OCI-LY7 (cell line): Measurements from ENCODE around the gene FAP. TPM values are rescaled to one million over a fixed set of nuclear protein-coding genes. Genes with fewer than 3 reads are reported as not detected.

Experiments used
- BruUV-seq: library from RNA; stranded (reverse); fragments of 400-500 nt; replicated peaks from 2 replicates; lab custom pipeline; 2021; lab: Mats Ljungman, UMichigan
- CTCF ChIA-PET: fragments of 300-600 bp; sonication (Branson Sonifier 250); formaldehyde crosslinking; loops from one replicate; lab custom pipeline; 2022; ENCODE audit warnings: antibody characterized with exemption; ENCODE audit not compliant: unreplicated experiment; lab: Charles Lee
- POLR2A ChIA-PET: fragments of 300-600 bp; sonication (Branson Sonifier 250); formaldehyde crosslinking; loops from one replicate; lab custom pipeline; 2022; ENCODE audit warnings: antibody characterized with exemption; lab: Charles Lee
- DNase-seq: peaks from one replicate; pipeline ENCODE4 v3.0.0-alpha.2; 2015; ENCODE audit warnings: low spot score
- H2AFZ ChIP-seq: fragments of 200-600 bp; sonication (generic), shearing (Covaris generic); 2 replicates; pipeline ENCODE4 v1.6.1; 2014; ENCODE audit warnings: mild to moderate bottlenecking, antibody characterized with exemption, low read length, moderate library complexity
- H3K27ac ChIP-seq: fragments of 200-600 bp; sonication (generic); 2 replicates; pipeline ENCODE4 v1.5.1; 2014; ENCODE audit warnings: mixed run types, low read depth, mild to moderate bottlenecking, moderate library complexity, low read length, inconsistent platforms; ENCODE audit not compliant: poor library complexity, severe bottlenecking
- H3K36me3 ChIP-seq: fragments of 200-600 bp; sonication (generic); 2 replicates; pipeline ENCODE4 v1.6.1; 2014; ENCODE audit warnings: mild to moderate bottlenecking, antibody characterized with exemption, low read length, moderate library complexity, mixed read lengths; ENCODE audit not compliant: insufficient read depth
- H3K4me1 ChIP-seq: fragments of 200-600 bp; sonication (generic); 2 replicates; pipeline ENCODE4 v1.5.1; 2014; ENCODE audit warnings: mild to moderate bottlenecking, low read length; ENCODE audit not compliant: insufficient read depth, poor library complexity, severe bottlenecking
- H3K4me2 ChIP-seq: fragments of 200-600 bp; sonication (generic); 2 replicates; pipeline ENCODE4 v1.6.1; 2014; ENCODE audit warnings: mild to moderate bottlenecking, low read length
- H3K4me3 ChIP-seq: fragments of 200-600 bp; sonication (generic); 2 replicates; pipeline ENCODE4 v1.5.1; 2014; ENCODE audit warnings: mild to moderate bottlenecking, low read depth, low read length; ENCODE audit not compliant: poor library complexity, severe bottlenecking
- H3K79me2 ChIP-seq: fragments of 200-600 bp; sonication (generic); 2 replicates; pipeline ENCODE4 v1.6.1; 2016; ENCODE audit warnings: low read depth, mild to moderate bottlenecking, low read length, moderate library complexity, mixed read lengths; ENCODE audit not compliant: insufficient read depth
- H3K9me2 ChIP-seq: fragments of 200-600 bp; sonication (generic); 2 replicates; pipeline ENCODE4 v1.6.1; 2016; ENCODE audit warnings: mild to moderate bottlenecking, low read length, mixed read lengths; ENCODE audit not compliant: insufficient read depth
- H3K9me3 ChIP-seq: fragments of 200-600 bp; sonication (generic); 2 replicates; pipeline ENCODE4 v1.6.1; 2014; ENCODE audit warnings: mild to moderate bottlenecking, mixed run types, low read length, mixed read lengths
- H4K20me1 ChIP-seq: fragments of 200-600 bp; sonication (generic); 2 replicates; pipeline ENCODE4 v1.6.1; 2014; ENCODE audit warnings: mild to moderate bottlenecking, antibody characterized with exemption, low read length, moderate library complexity, mixed read lengths; ENCODE audit not compliant: insufficient read depth
- EZH2phosphoT487 ChIP-seq: fragments of 200-600 bp; sonication (generic); IDR thresholded peaks from 2 replicates; pipeline ENCODE4 v1.6.1; 2018; ENCODE audit warnings: low read depth, borderline replicate concordance, mild to moderate bottlenecking, mixed run types, antibody characterized with exemption, low read length, moderate library complexity, mixed read lengths
- intact Hi-C: fragments of 100-400 bp; cut with micrococcal nuclease; formaldehyde crosslinking; loops from one replicate; pipeline ENCODE4 v1.10.0; 2022; ENCODE audit not compliant: unreplicated experiment
- total RNA-seq, 2 experiments: library from RNA; depleted of rRNA in 1 of 2; stranded (reverse); fragments of >200 nt in 1 of 2; shearing (Covaris generic) in 1 of 2; gene quantifications; 2 replicates each; pipeline ENCODE4 v1.2.3, GENCODE V29; 2014 to 2022
- TF ChIP-seq, protein P1 (sequence below): fragments of 200-600 bp; sonication (generic); conservative IDR thresholded peaks from 2 replicates; pipeline ENCODE4 v1.5.1; 2014; ENCODE audit warnings: mild to moderate bottlenecking, antibody characterized with exemption, low read length, moderate library complexity, mixed read lengths

FAP gene
- total RNA-seq, 2 experiments from 2014 or later, result not detected

- H3K27ac ChIP-seq, result no peak overlapping the region
- CTCF ChIA-PET, result no interaction called here
- BruUV-seq, result no TSS peak
Observed at GRCh38 chr2:162143969-162144368, 99.3 kb downstream of the FAP start.

DNA sequence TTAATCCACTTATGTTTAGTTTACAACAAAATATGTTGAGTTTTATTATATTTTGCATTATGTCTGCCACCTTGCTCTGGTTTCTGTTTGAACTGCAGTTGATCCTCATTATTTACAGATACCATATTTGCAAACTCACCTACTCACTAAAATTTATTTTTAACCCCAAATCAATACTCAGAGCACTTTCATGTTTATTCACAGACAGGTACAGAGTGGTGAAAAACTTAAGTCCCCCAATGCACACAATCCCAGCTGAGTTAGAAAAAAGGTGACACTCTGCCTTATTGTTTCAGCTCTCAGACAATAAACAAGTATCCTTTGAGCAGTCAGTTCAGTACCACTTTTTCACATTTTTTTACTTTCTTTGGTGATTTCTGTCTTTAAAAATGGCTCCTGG is 104.9 kb downstream of the FAP start:
- no peak overlapping the region for H3K4me2 ChIP-seq
- TF ChIP-seq EZH2phosphoT487, result no peak
- TF ChIP-seq, protein P1, sequence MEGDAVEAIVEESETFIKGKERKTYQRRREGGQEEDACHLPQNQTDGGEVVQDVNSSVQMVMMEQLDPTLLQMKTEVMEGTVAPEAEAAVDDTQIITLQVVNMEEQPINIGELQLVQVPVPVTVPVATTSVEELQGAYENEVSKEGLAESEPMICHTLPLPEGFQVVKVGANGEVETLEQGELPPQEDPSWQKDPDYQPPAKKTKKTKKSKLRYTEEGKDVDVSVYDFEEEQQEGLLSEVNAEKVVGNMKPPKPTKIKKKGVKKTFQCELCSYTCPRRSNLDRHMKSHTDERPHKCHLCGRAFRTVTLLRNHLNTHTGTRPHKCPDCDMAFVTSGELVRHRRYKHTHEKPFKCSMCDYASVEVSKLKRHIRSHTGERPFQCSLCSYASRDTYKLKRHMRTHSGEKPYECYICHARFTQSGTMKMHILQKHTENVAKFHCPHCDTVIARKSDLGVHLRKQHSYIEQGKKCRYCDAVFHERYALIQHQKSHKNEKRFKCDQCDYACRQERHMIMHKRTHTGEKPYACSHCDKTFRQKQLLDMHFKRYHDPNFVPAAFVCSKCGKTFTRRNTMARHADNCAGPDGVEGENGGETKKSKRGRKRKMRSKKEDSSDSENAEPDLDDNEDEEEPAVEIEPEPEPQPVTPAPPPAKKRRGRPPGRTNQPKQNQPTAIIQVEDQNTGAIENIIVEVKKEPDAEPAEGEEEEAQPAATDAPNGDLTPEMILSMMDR, result no peak
- H3K36me3 ChIP-seq, result no peaks in the 10 kb centered on the region
- H3K27ac ChIP-seq, result no peak overlapping the region
- H3K4me1 ChIP-seq, result no peaks in the 10 kb centered on the region
- no TSS peak for BruUV-seq
- intact Hi-C loops, result no loop called here
- no peaks in the 10 kb centered on the region for H3K79me2 ChIP-seq
- H3K9me2 ChIP-seq, result no peaks in the 10 kb centered on the region
- no peaks in the 10 kb centered on the region for H4K20me1 ChIP-seq
- ChIA-PET CTCF (no interaction called here), POLR2A (no interaction called here)
- no peak overlapping the region for H3K4me3 ChIP-seq
- no peak for DNase-seq
- H2AFZ ChIP-seq, result no peak overlapping the region
- H3K9me3 ChIP-seq, result no peaks in the 10 kb centered on the region

More at GRCh38 chr2:162143969-162144368, 99.3 kb downstream of the FAP start:
- DNase-seq, result no peak
- intact Hi-C loops, result no loop called here
- Histone ChIP-seq H4K20me1 (no peaks in the 10 kb centered on the region), H3K4me2 (no peak overlapping the region), H3K4me3 (no peak overlapping the region), H3K9me3 (no peaks in the 10 kb centered on the region), H3K9me2 (no peaks in the 10 kb centered on the region), H3K4me1 (no peaks in the 10 kb centered on the region), H2AFZ (no peak overlapping the region), H3K79me2 (no peaks in the 10 kb centered on the region), H3K36me3 (no peaks in the 10 kb centered on the region)
- POLR2A ChIA-PET, result interaction anchor here (1.0 kb wide), 1 partner anchor 19 kb away, joined by 4 read pairs; no protein-coding TSS in a partner anchor
- TF ChIP-seq, protein P1, result peak; percentile 47
- TF ChIP-seq EZH2phosphoT487, result no peak

DNA sequence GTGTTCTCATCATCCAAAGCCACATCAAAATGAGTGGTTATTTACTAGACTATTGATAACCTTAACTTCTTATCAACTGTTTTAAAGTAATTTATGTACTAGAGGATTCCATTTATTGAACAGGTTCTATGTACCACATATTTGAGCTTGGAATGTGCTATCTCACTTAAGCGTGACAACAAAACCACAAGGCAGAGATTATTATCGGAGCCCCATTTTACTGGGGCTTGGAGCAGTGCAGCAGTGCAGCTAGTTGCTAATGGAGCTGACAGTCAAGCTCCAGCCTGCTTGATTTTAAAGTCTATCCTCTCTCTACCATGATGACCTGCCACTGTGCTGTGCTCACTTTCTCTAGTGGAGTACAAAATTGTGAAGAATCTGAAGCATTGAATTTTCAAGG is 115.8 kb downstream of the FAP start:
- DNase-seq, result no peak
- BruUV-seq, result no TSS peak
- ChIA-PET POLR2A (interaction anchor here (0.9 to 2.1 kb wide), 2 partner anchors 10 to 88 kb away, joined by 3 to 9 read pairs; no protein-coding TSS in a partner anchor), CTCF (no interaction called here)
- no peaks in the 10 kb centered on the region for H3K9me3 ChIP-seq
- no peaks in the 10 kb centered on the region for H4K20me1 ChIP-seq
- H3K4me2 ChIP-seq, result no peak overlapping the region
- H3K27ac ChIP-seq, result no peak overlapping the region
- no peak overlapping the region for H2AFZ ChIP-seq
- no peak overlapping the region for H3K4me3 ChIP-seq
- H3K4me1 ChIP-seq, result peaks cover 15% of the 10 kb centered on the region
- no peaks in the 10 kb centered on the region for H3K9me2 ChIP-seq
- H3K79me2 ChIP-seq, result no peaks in the 10 kb centered on the region
- no peak for TF ChIP-seq EZH2phosphoT487
- TF ChIP-seq, protein P1, result no peak
- intact Hi-C loops, result loop anchor here (2.0 kb wide), 1 partner anchor 119 kb away; no protein-coding TSS in a partner anchor
- no peaks in the 10 kb centered on the region for H3K36me3 ChIP-seq
